H9 (cell line): Measurements from ENCODE around the gene TMEM234. TPM values are rescaled to one million over a fixed set of nuclear protein-coding genes. Genes with fewer than 3 reads are reported as not detected.

Experiments used
- DNase-seq: peaks from one replicate; pipeline ENCODE4 v3.0.0-alpha.2; 2017
- H2AFZ ChIP-seq: one replicate; pipeline ENCODE4 v1.6.1; 2013; ENCODE audit warnings: mild to moderate bottlenecking, low read length, control low read depth, moderate library complexity
- H2AK5ac ChIP-seq: 2 replicates; pipeline ENCODE4 v1.6.1; 2013; ENCODE audit warnings: low read length, control low read depth, mixed read lengths; ENCODE audit not compliant: insufficient read length
- H2BK120ac ChIP-seq: one replicate; pipeline ENCODE4 v1.6.1; 2013; ENCODE audit warnings: low read depth, mild to moderate bottlenecking, low read length, control low read depth, inconsistent platforms; ENCODE audit not compliant: poor library complexity, severe bottlenecking
- H2BK12ac ChIP-seq: 2 replicates; pipeline ENCODE4 v1.6.1; 2013; ENCODE audit warnings: low read length, control low read depth, mixed read lengths, low read depth; ENCODE audit not compliant: insufficient read length
- H2BK15ac ChIP-seq: 2 replicates; pipeline ENCODE4 v1.6.1; 2013; ENCODE audit warnings: low read depth, low read length, control low read depth
- H2BK20ac ChIP-seq: one replicate; pipeline ENCODE4 v1.6.1; 2013; ENCODE audit warnings: low read depth, mild to moderate bottlenecking, low read length, control low read depth, inconsistent platforms; ENCODE audit not compliant: poor library complexity, severe bottlenecking
- H2BK5ac ChIP-seq: 2 replicates; pipeline ENCODE4 v1.6.1; 2013; ENCODE audit warnings: low read length, control low read depth, mixed read lengths; ENCODE audit not compliant: insufficient read length
- H3K14ac ChIP-seq: 2 replicates; pipeline ENCODE4 v1.6.1; 2013; ENCODE audit warnings: low read length, control low read depth; ENCODE audit not compliant: insufficient read depth
- H3K18ac ChIP-seq: 2 replicates; pipeline ENCODE4 v1.6.1; 2013; ENCODE audit warnings: low read depth, mild to moderate bottlenecking, mixed read lengths, low read length, control low read depth; ENCODE audit not compliant: insufficient read length
- H3K23ac ChIP-seq: 2 replicates; pipeline ENCODE4 v1.6.1; 2013; ENCODE audit warnings: low read length, control low read depth, mixed read lengths, low read depth; ENCODE audit not compliant: insufficient read length
- H3K23me2 ChIP-seq: 2 replicates; pipeline ENCODE4 v1.6.1; 2013; ENCODE audit warnings: low read depth, mild to moderate bottlenecking, mixed read lengths, low read length, control low read depth; ENCODE audit not compliant: insufficient read length, poor library complexity, severe bottlenecking
- H3K27ac ChIP-seq: 2 replicates; pipeline ENCODE4 v1.5.1; 2013; ENCODE audit warnings: low read length, control low read depth, mixed read lengths, low read depth; ENCODE audit not compliant: insufficient read length
- H3K27me3 ChIP-seq: 2 replicates; pipeline ENCODE4 v1.6.1; 2013; ENCODE audit warnings: low read length, control low read depth, inconsistent platforms; ENCODE audit not compliant: insufficient read depth
- H3K4ac ChIP-seq: 2 replicates; pipeline ENCODE4 v1.6.1; 2013; ENCODE audit warnings: low read depth, mild to moderate bottlenecking, control low read depth, inconsistent platforms, low read length, moderate library complexity
- H3K4me1 ChIP-seq: 2 replicates; pipeline ENCODE4 v1.6.1; 2013; ENCODE audit warnings: low read length, control low read depth, inconsistent platforms; ENCODE audit not compliant: insufficient read depth
- H3K4me2 ChIP-seq: 2 replicates; pipeline ENCODE4 v1.6.1; 2013; ENCODE audit warnings: low read length, control low read depth, mixed read lengths; ENCODE audit not compliant: insufficient read length, insufficient read depth
- H3K56ac ChIP-seq: 2 replicates; pipeline ENCODE4 v1.6.1; 2013; ENCODE audit warnings: low read depth, mild to moderate bottlenecking, mixed read lengths, low read length, control low read depth; ENCODE audit not compliant: insufficient read length
- H3K79me1 ChIP-seq: 2 replicates; pipeline ENCODE4 v1.6.1; 2013; ENCODE audit warnings: low read depth, mild to moderate bottlenecking, moderate library complexity, low read length, control low read depth, inconsistent platforms; ENCODE audit not compliant: insufficient read depth, poor library complexity, severe bottlenecking
- H3K79me2 ChIP-seq: 2 replicates; pipeline ENCODE4 v1.6.1; 2013; ENCODE audit warnings: low read length, control low read depth, inconsistent platforms; ENCODE audit not compliant: insufficient read depth
- H3K9ac ChIP-seq: 2 replicates; pipeline ENCODE4 v1.6.1; 2013; ENCODE audit warnings: low read length, control low read depth, mixed read lengths; ENCODE audit not compliant: insufficient read length; ENCODE audit errors: extremely low read depth
- H3K9me3 ChIP-seq: one replicate; pipeline ENCODE4 v1.6.1; 2013; ENCODE audit warnings: low read depth, low read length, inconsistent platforms; ENCODE audit not compliant: control insufficient read depth
- H3T11ph ChIP-seq: one replicate; pipeline ENCODE4 v1.6.1; 2013; ENCODE audit warnings: mild to moderate bottlenecking, low read length, control low read depth, inconsistent platforms
- H4K20me1 ChIP-seq: one replicate; pipeline ENCODE4 v1.6.1; 2013; ENCODE audit not compliant: control insufficient read depth, insufficient read length, insufficient read depth
- H4K5ac ChIP-seq: 2 replicates; pipeline ENCODE4 v1.6.1; 2013; ENCODE audit warnings: low read depth, mild to moderate bottlenecking, mixed read lengths, low read length, control low read depth; ENCODE audit not compliant: insufficient read length
- H4K8ac ChIP-seq: replicated peaks from 2 replicates; pipeline ENCODE4 v1.6.1; 2013; ENCODE audit warnings: low read length, control low read depth, mixed read lengths, low read depth; ENCODE audit not compliant: insufficient read length
- H4K91ac ChIP-seq: 2 replicates; pipeline ENCODE4 v1.6.1; 2013; ENCODE audit warnings: low read depth, mild to moderate bottlenecking, moderate library complexity, mixed read lengths, low read length, control low read depth; ENCODE audit not compliant: insufficient read length
- H3K27ac Mint-ChIP-seq, 3 experiments: 2 replicates in 2 of 3; 3 replicates in 1 of 3; pipeline ENCODE4 v1.8.0; 2020 to 2021; ENCODE audit warnings: mixed read lengths in 3 of 3, mild to moderate bottlenecking in 1 of 3, moderate library complexity in 1 of 3
- H3K27me3 Mint-ChIP-seq: 2 replicates; pipeline ENCODE4 v1.8.0; 2021; ENCODE audit warnings: low read depth, mild to moderate bottlenecking, moderate library complexity, mixed read lengths
- H3K36me3 Mint-ChIP-seq, 3 experiments: 2 replicates in 2 of 3; 3 replicates in 1 of 3; pipeline ENCODE4 v1.8.0; 2020 to 2021; ENCODE audit warnings: low read depth in 3 of 3, mixed read lengths in 3 of 3; ENCODE audit not compliant: insufficient read depth in 1 of 3
- H3K4me1 Mint-ChIP-seq, 2 experiments: 2 replicates each; pipeline ENCODE4 v1.8.0; 2020; ENCODE audit warnings: mixed read lengths in 2 of 2
- H3K4me3 Mint-ChIP-seq, 2 experiments: 2 replicates in 1 of 2; 3 replicates in 1 of 2; pipeline ENCODE4 v1.8.0; 2020 to 2021; ENCODE audit warnings: mild to moderate bottlenecking in 2 of 2, mixed read lengths in 2 of 2, moderate library complexity in 1 of 2
- H3K9me3 Mint-ChIP-seq, 2 experiments: 2 replicates in 1 of 2; 3 replicates in 1 of 2; pipeline ENCODE4 v1.8.0; 2020; ENCODE audit warnings: mild to moderate bottlenecking in 2 of 2, mixed read lengths in 2 of 2, moderate library complexity in 1 of 2
- CTCF ChIP-seq: fragments of 200-600 bp; sonication (generic); conservative IDR thresholded peaks from 3 replicates; pipeline ENCODE4 v1.8.0; 2021; ENCODE audit warnings: antibody characterized with exemption, mild to moderate bottlenecking
- WGBS: extraction: QIAGEN DNeasy Blood & Tissue Kit; methylation state at CpG from one replicate; pipeline ENCODE4 v1.1.7; 2013; ENCODE audit warnings: missing lambda C conversion rate, low lambda C conversion rate, mixed read lengths; ENCODE audit not compliant: insufficient read length; ENCODE audit errors: extremely low coverage; 5-methylcytosine and 5-hydroxymethylcytosine counted together
- total RNA-seq: library from RNA; stranded (reverse); gene quantifications from 2 replicates; pipeline ENCODE4 v1.2.1, GENCODE V29; 2021

TMEM234 gene
- total RNA-seq, 1 experiment from 2014 or later: 19.7 TPM

GRCh38 chr1:32256473-32257226 is 34.5 kb upstream of the TMEM234 start:
- H3K9me3 ChIP-seq: no peaks in the 10 kb centered on the region
- no peak overlapping the region for H2BK120ac ChIP-seq
- H4K91ac ChIP-seq: no peak overlapping the region
- H4K20me1 ChIP-seq: no peaks in the 10 kb centered on the region
- no peak overlapping the region for H2AK5ac ChIP-seq
- no peak overlapping the region for H2BK5ac ChIP-seq
- no peaks in the 10 kb centered on the region; the same call in 1 of the 2 replicates for H3K27me3 ChIP-seq
- H3K27ac Mint-ChIP-seq: no peak overlapping the region
- no peak overlapping the region for H3K4ac ChIP-seq
- no peaks in the 10 kb centered on the region for H3K36me3 Mint-ChIP-seq
- H3K4me2 ChIP-seq: no peak overlapping the region
- no peak overlapping the region for H2AFZ ChIP-seq
- peaks cover 8 to 10% of the 10 kb centered on the region in 2 experiments; a peak in 3 of 4 replicates for H3K4me1 Mint-ChIP-seq
- H3K23me2 ChIP-seq: no peaks in the 10 kb centered on the region
- no peak overlapping the region for H3K18ac ChIP-seq
- H3K79me1 ChIP-seq: no peaks in the 10 kb centered on the region
- no peak overlapping the region for H2BK15ac ChIP-seq
- no peak overlapping the region for H4K5ac ChIP-seq
- no peak overlapping the region for H3K9ac ChIP-seq
- H3K4me1 ChIP-seq: peaks cover 4% of the 10 kb centered on the region; the same call in 1 of the 2 replicates
- no peak overlapping the region for H3K14ac ChIP-seq
- TF ChIP-seq CTCF: no peak
- H3K23ac ChIP-seq: no peak overlapping the region
- no peak overlapping the region for H3K27ac ChIP-seq
- H3K27me3 Mint-ChIP-seq: peaks cover under 1% of the 10 kb centered on the region; the same call in 1 of the 2 replicates
- no peak overlapping the region for H3T11ph ChIP-seq
- H3K9me3 Mint-ChIP-seq: no peaks in the 10 kb centered on the region; a peak in 1 of 5 replicates
- no peak for DNase-seq
- H2BK20ac ChIP-seq: no peak overlapping the region
- WGBS: no CpG with 5 or more reads among the region's 9 CpGs
- H3K79me2 ChIP-seq: no peaks in the 10 kb centered on the region
- no peak overlapping the region for H3K4me3 Mint-ChIP-seq
- no peak overlapping the region for H2BK12ac ChIP-seq
- H4K8ac ChIP-seq: no peak overlapping the region
- no peak overlapping the region for H3K56ac ChIP-seq
